AG08396 (cell line): ENCODE results near the gene C6orf89.
"Not testable (repeated sequence)": the region's sequence is repeated elsewhere in the genome, so short reads cannot be mapped to it uniquely, and the experiment has no call there.

Experiments used
- DNase-seq: peaks from one replicate; pipeline ENCODE4 v3.0.0; 2012; ENCODE audit warnings: low spot score, mixed read lengths

C6orf89 gene

GRCh38 chr6:36947570-36948351, 62.0 kb downstream of the C6orf89 start:
- peak; percentile 3 for DNase-seq

- not testable (repeated sequence) for DNase-seq
Observed at GRCh38 chr6:36949076-36949475, 63.3 kb downstream of the C6orf89 start.

- DNase-seq: peak; percentile 44
Observed at GRCh38 chr6:36949636-36950035, 63.9 kb downstream of the C6orf89 start.

GRCh38 chr6:36953931-36954261, 68.1 kb downstream of the C6orf89 start:
- no peak for DNase-seq

GRCh38 chr6:36954262-36954931, 68.6 kb downstream of the C6orf89 start, which contains the start of gene PI16:
TSS of gene PI16 (plus strand) at chr6:36954738. CDS start at chr6:36954761, 23 bp downstream.
- DNase-seq: no peak

GRCh38 chr6:36955136-36955535, 69.4 kb downstream of the C6orf89 start:
- DNase-seq: no peak

GRCh38 chr6:36955671-36956445, 70.1 kb downstream of the C6orf89 start:
- no peak for DNase-seq

GRCh38 chr6:36956446-36956820, 70.7 kb downstream of the C6orf89 start:
- no peak for DNase-seq

- DNase-seq: no peak
Observed at GRCh38 chr6:36957773-36958271, 72.1 kb downstream of the C6orf89 start.

- no peak for DNase-seq
Observed at GRCh38 chr6:36958775-36959554, 73.2 kb downstream of the C6orf89 start.

GRCh38 chr6:36959555-36960250, 74.0 kb downstream of the C6orf89 start:
- DNase-seq: no peak

GRCh38 chr6:36961441-36962435, 76.0 kb downstream of the C6orf89 start:
- no peak for DNase-seq

GRCh38 chr6:36962874-36963273, 77.1 kb downstream of the C6orf89 start:
- DNase-seq: peak; percentile 61

- DNase-seq: no peak
Observed at GRCh38 chr6:36963451-36964290, 77.9 kb downstream of the C6orf89 start.

- no peak for DNase-seq
Observed at GRCh38 chr6:36964349-36964748, 78.6 kb downstream of the C6orf89 start.

GRCh38 chr6:36964908-36965307, 79.2 kb downstream of the C6orf89 start:
- DNase-seq: no peak

- DNase-seq: no peak
Observed at GRCh38 chr6:36967301-36967700, 81.5 kb downstream of the C6orf89 start.

GRCh38 chr6:36967757-36968156, 82.0 kb downstream of the C6orf89 start:
- no peak for DNase-seq
